ENCODE results near the gene SART3. TPM values are rescaled to one million over a fixed set of nuclear protein-coding genes. Genes with fewer than 3 reads are reported as not detected.

SART3 gene
- total and polyA plus RNA-seq, 10 of the 15 experiments (the other 5 are each of a cell fraction or from before 2014, with no cell fraction given), result 8.8 to 179 (median 54.9) TPM

GRCh38 chr12:108542320-108542719, 18.7 kb downstream of the SART3 start (continued):
- no peak for TF ChIP-seq BCLAF1 (IDR thresholded peaks at IDR 0.05)

GRCh38 chr12:108538616-108539195, 22.3 kb downstream of the SART3 start:
- Histone ChIP-seq H4K20me1 (ENCODE audit: control insufficient read depth, insufficient read depth) (no peaks in the 10 kb centered on the region), H3K4me1 (ENCODE audit: control insufficient read depth, insufficient read depth, low read length) (peaks cover 19% of the 10 kb centered on the region), H3K9ac (ENCODE audit: control insufficient read depth, insufficient read depth, low read length) (no peak overlapping the region), H3K36me3 (ENCODE audit: control insufficient read depth in 2 of 2, insufficient read depth in 2 of 2, low read length in 1 of 2) (peaks cover 9 to 66% of the 10 kb centered on the region in 2 experiments), H3K79me2 (ENCODE audit: control insufficient read depth, insufficient read depth, low read length) (peaks cover 45% of the 10 kb centered on the region), H3K27ac (ENCODE audit: control insufficient read depth, insufficient read depth) (no peak overlapping the region), H3K27me3 (replicated peaks in 1 of 2; ENCODE audit: control insufficient read depth in 2 of 2, insufficient read depth in 2 of 2, low read length in 1 of 2) (no peaks in the 10 kb centered on the region), H2AFZ (ENCODE audit: control insufficient read depth, low read depth, low read length) (no peak overlapping the region), H3K9me3 (replicated peaks; ENCODE audit: control insufficient read depth, insufficient read depth, low read length) (no peaks in the 10 kb centered on the region), H3K4me2 (ENCODE audit: control insufficient read depth, insufficient read depth) (no peak overlapping the region), H3K4me3 (no peak overlapping the region)
- in situ Hi-C loops (cut with MboI) (no loop called here), intact Hi-C loops (cut with micrococcal nuclease; ENCODE audit: unreplicated experiment) (no loop called here)
- FAIRE-seq (no peak), DNase-seq (ENCODE audit: low read depth, low spot score) (no peak), ATAC-seq (no peak)
- 92% methylated on average over 10 of the region's 10 CpGs for WGBS (ENCODE audit: insufficient coverage, insufficient replicate concordance, low lambda C conversion rate, missing lambda C conversion rate)
- ChIA-PET RAD21 (ENCODE audit: unreplicated experiment) (no interaction called here), POLR2A (no interaction called here), CTCF (interaction anchor here (1.5 kb wide), 1 partner anchor 16 kb away, joined by 3 read pairs; no protein-coding TSS in a partner anchor), SMC1A (ENCODE audit: uncharacterized antibody, unreplicated experiment) (no interaction called here)
- no TSS peak for BruUV-seq (replicated peaks)
- TF ChIP-seq NFIC (IDR thresholded peaks at IDR 0.05; ENCODE audit: low read depth, low read length) (no peak), DPF2 (IDR thresholded peaks at IDR 0.05) (no peak), RELB (IDR thresholded peaks at IDR 0.05; ENCODE audit: low read depth) (no peak), TAF1 (IDR thresholded peaks at IDR 0.05; ENCODE audit: borderline replicate concordance, low read depth, low read length) (no peak), SUPT20H (IDR thresholded peaks at IDR 0.05; ENCODE audit: borderline replicate concordance, control insufficient read depth, low read depth, low read length) (no peak), IKZF1 (conservative IDR thresholded peaks at IDR 0.05) (no peak), ZNF207 (IDR thresholded peaks at IDR 0.05; ENCODE audit: borderline replicate concordance) (no peak), POLR2A (IDR thresholded peaks at IDR 0.05; ENCODE audit: low read depth, low read length) (no peak)

Data from GM12878 (cell line).